ENCODE data around the gene PDIA5. TPM values are rescaled to one million over a fixed set of nuclear protein-coding genes. Genes with fewer than 3 reads are reported as not detected.

PDIA5 gene
- total RNA-seq, 1 donor from 2014 or later, result 128 TPM

DNA sequence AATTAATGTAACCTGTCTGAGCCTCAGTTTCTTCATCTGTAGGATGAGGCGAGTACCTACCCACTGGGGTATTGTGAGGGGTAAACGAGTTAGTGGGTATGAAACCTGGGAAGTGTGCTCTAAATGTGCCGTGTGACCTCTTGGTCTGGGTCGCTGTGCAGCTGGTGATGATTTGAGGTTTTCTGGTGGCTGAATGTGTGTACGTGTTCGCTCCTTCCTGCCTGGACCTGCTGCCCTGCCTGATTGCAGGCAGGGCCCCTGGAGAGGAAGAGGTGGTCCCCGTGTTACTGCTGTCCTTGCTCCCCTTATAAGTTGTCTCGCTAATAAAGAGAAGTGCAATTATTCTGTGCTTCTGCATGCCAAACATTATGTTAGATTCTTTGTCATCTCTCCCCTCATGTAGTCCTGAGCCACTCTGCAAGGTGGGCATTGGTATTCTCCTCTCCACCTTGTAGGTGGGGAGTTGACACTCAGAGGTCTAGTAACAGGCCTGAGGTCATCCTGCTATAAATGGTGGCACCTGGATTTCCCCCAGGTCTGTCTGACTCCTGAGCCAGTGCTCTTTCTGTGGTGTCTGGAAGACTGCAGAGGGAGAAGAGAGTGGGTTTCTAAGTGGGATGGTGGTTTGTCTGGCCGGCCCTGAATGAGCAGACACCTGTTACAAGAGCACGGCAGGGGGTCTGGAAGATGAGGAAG lies 15.7 kb downstream of the PDIA5 start:
- Mint-ChIP-seq H3K27ac (ENCODE audit: unreplicated experiment) (peak overlapping the region; percentile 81), H3K4me1 (ENCODE audit: low read depth) (peaks cover 96% of the 10 kb centered on the region), H3K27me3 (ENCODE audit: low read depth) (no peaks in the 10 kb centered on the region), H3K36me3 (ENCODE audit: low read depth) (peaks cover 2% of the 10 kb centered on the region), H3K9me3 (ENCODE audit: low read depth) (no peaks in the 10 kb centered on the region), H3K4me3 (ENCODE audit: unreplicated experiment) (peak overlapping the region; percentile 11)
- no peak for DNase-seq (ENCODE audit: low spot score)
- TF ChIP-seq, protein P1, sequence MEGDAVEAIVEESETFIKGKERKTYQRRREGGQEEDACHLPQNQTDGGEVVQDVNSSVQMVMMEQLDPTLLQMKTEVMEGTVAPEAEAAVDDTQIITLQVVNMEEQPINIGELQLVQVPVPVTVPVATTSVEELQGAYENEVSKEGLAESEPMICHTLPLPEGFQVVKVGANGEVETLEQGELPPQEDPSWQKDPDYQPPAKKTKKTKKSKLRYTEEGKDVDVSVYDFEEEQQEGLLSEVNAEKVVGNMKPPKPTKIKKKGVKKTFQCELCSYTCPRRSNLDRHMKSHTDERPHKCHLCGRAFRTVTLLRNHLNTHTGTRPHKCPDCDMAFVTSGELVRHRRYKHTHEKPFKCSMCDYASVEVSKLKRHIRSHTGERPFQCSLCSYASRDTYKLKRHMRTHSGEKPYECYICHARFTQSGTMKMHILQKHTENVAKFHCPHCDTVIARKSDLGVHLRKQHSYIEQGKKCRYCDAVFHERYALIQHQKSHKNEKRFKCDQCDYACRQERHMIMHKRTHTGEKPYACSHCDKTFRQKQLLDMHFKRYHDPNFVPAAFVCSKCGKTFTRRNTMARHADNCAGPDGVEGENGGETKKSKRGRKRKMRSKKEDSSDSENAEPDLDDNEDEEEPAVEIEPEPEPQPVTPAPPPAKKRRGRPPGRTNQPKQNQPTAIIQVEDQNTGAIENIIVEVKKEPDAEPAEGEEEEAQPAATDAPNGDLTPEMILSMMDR (IDR thresholded peaks at IDR 0.05), result no peak

DNA sequence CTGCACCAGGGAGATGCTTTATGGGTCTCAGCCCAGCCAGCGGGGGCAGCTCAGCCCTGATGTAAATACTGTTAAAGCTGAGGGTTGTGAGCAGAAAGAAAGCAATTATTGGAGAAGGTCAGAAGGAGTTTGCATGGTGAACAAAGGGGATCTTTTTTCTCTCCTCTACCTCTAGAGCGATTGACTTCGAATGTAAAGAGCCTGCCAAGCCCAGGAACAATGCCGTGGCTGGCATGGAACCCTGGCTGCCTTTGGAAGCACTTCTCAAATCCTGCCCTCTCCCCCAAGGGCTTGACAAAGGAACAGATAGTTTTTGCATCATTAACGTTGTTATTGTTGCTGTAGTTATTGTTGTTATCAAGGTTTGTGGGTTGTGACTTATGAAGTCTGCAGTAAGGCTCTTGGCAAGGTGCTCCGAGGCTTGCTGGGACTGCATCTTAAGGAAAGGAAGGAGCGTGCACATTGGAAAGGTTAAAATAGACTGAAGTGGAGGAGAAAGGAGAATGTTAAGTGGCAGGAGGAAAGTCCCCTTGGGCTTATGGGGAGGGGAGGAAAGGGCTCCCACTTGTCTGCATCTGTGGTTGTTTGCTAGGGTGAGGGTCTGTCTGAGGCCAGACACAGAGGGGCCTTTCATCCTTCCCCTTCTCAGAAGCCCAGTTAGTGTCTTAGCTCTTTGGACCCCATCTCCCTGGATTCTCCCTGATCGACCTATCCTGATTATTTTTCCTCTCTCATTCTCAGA lies 16.7 kb downstream of the PDIA5 start:
- H3K4me3 Mint-ChIP-seq (ENCODE audit: unreplicated experiment), result peak overlapping the region; percentile 7
- H3K27ac Mint-ChIP-seq (ENCODE audit: unreplicated experiment), result peak overlapping the region; percentile 92
- peaks cover 99% of the 10 kb centered on the region for H3K4me1 Mint-ChIP-seq (ENCODE audit: low read depth)
- no peaks in the 10 kb centered on the region for H3K27me3 Mint-ChIP-seq (ENCODE audit: low read depth)
- no peak for DNase-seq (ENCODE audit: low spot score)
- H3K36me3 Mint-ChIP-seq (ENCODE audit: low read depth), result no peaks in the 10 kb centered on the region
- no peaks in the 10 kb centered on the region for H3K9me3 Mint-ChIP-seq (ENCODE audit: low read depth)
- TF ChIP-seq, protein P1 (IDR thresholded peaks at IDR 0.05), result no peak

DNA sequence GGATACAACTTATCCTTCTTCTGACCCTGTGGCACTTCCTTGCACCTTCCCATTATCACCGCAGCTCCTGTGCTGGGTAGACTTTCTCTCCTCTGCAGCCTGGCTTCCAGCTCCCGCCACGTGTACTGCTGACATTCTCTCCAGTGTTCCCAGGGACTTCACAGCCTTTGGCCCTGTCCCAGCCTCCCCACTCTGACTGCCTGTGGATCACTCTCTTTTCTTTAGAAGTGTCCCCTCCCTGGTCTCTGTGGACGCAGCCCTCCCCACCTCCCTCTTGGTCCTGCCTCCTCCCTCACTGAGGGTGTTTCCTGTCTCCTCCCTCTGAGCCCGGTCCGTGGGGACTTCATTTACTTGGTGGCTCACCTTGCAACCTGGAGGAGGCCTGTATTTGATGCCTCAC lies 17.4 kb downstream of the PDIA5 start:
- Mint-ChIP-seq H3K36me3 (ENCODE audit: low read depth) (no peaks in the 10 kb centered on the region), H3K27me3 (ENCODE audit: low read depth) (no peaks in the 10 kb centered on the region), H3K9me3 (ENCODE audit: low read depth) (no peaks in the 10 kb centered on the region), H3K27ac (ENCODE audit: unreplicated experiment) (peak overlapping the region; percentile 92), H3K4me1 (ENCODE audit: low read depth) (peaks cover 100% of the 10 kb centered on the region), H3K4me3 (ENCODE audit: unreplicated experiment) (peak overlapping the region; percentile 13)
- TF ChIP-seq, protein P1 (IDR thresholded peaks at IDR 0.05), result no peak
- DNase-seq (ENCODE audit: low spot score), result no peak

DNA sequence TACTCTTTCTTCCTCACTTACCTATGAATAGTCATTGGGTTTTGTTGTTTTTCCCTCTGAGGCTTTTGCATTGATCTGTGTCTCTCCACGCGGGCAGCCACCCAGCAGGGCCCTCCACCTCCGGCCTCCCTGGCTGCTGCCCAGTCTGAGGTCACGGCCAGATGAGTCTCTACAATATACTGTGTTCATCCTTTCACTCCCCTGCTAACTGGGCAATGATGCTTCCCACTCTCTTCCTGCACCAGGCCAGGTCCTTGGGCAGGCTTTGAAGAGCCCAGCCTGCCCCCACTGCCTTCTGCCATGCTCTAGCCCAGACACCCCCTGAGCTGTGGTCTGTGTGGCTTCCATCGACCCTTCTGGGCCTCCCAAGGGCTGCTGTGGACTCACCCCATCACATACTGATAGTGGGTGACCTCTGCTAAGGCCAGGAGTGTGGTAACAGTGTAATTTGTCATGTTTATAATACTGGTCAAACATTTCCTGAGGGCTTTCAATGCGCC lies 18.0 kb downstream of the PDIA5 start:
- Mint-ChIP-seq H3K27ac (ENCODE audit: unreplicated experiment) (peak overlapping the region; percentile 92), H3K36me3 (ENCODE audit: low read depth) (no peaks in the 10 kb centered on the region), H3K4me3 (ENCODE audit: unreplicated experiment) (peak overlapping the region; percentile 13), H3K4me1 (ENCODE audit: low read depth) (peaks cover 100% of the 10 kb centered on the region), H3K9me3 (ENCODE audit: low read depth) (no peaks in the 10 kb centered on the region), H3K27me3 (ENCODE audit: low read depth) (no peaks in the 10 kb centered on the region)
- DNase-seq (ENCODE audit: low spot score), result no peak
- TF ChIP-seq, protein P1 (IDR thresholded peaks at IDR 0.05), result no peak

DNA sequence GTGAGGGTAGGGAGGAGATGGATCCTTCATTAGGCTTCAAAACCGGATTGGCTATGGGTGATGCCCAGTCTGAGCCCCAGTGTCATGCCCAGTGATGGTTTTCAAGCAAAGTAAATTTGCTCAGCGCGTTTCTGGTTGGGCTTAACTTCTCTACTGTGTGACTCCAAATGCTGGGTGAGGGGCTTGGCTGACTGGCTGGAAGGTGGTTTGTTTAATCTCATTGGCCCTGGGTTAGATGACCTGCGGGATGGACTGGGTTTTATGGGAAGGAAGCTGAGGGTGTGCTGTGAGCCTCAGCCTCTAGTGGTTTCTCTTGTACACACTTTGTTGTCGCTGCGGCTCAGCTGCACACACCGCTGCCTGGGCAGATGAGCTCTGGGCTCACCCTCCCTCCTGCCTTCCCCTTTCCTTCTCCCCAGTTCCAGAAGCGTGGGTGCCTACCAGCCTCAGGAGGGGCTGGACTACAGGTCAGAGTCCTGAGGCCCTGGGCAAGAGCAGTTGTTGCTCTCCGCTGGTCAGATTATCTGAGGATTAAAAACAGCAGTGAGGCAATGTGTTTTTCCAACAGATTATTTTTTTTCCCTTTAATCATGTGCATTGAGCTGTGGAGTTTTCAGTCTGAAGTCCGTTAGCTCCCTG lies 18.6 kb downstream of the PDIA5 start:
- peaks cover 100% of the 10 kb centered on the region for H3K4me1 Mint-ChIP-seq (ENCODE audit: low read depth)
- no peaks in the 10 kb centered on the region for H3K27me3 Mint-ChIP-seq (ENCODE audit: low read depth)
- H3K27ac Mint-ChIP-seq (ENCODE audit: unreplicated experiment), result peak overlapping the region; percentile 87
- H3K9me3 Mint-ChIP-seq (ENCODE audit: low read depth), result no peaks in the 10 kb centered on the region
- H3K36me3 Mint-ChIP-seq (ENCODE audit: low read depth), result no peaks in the 10 kb centered on the region
- no peak for DNase-seq (ENCODE audit: low spot score)
- H3K4me3 Mint-ChIP-seq (ENCODE audit: unreplicated experiment), result peak overlapping the region; percentile 5
- TF ChIP-seq, protein P1 (IDR thresholded peaks at IDR 0.05), result no peak

All from chondrocyte (in vitro differentiated cells).